Vagina (tissue), 2 donors: ENCODE data around the gene FHIT.

Source experiments
- POLR2A ChIP-seq, 2 donors: fragments of 450-650 bp; IDR thresholded peaks; one replicate each; pipeline ENCODE4 v1.6.1; 2017; ENCODE audit warnings: antibody characterized with exemption in 2 of 2, mild to moderate bottlenecking in 2 of 2, moderate library complexity in 2 of 2
- TF ChIP-seq, protein P1 (sequence below), 3 experiments: fragments of 450-650 bp in 2 of 3; fragments of 200-600 bp in 1 of 3; sonication (generic) in 1 of 3; IDR thresholded peaks; one replicate each; pipeline ENCODE4 v1.5.1; 2017 to 2019; ENCODE audit warnings: antibody characterized with exemption in 3 of 3, mild to moderate bottlenecking in 2 of 3, moderate library complexity in 2 of 3

DNA sequence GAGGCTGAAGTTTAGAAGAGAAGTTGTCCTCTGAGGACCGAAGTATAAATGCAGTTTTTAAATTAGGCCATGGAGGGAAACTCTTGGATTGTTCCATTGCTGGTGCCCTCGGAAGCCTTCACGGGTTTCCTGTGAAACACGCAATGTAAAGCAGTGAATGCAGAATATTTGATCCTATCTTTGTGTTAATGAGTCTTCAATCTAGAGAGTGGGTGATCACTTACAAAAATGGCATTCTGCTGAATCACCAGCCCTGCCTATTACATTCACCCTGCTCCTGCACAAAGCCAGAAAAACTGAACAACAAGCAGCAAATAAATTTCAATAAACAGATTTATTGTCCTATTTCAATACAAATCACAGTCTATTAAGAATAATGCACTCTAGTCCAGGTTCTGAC, 1063.9 kb downstream of the FHIT start:
- TF ChIP-seq, protein P1, sequence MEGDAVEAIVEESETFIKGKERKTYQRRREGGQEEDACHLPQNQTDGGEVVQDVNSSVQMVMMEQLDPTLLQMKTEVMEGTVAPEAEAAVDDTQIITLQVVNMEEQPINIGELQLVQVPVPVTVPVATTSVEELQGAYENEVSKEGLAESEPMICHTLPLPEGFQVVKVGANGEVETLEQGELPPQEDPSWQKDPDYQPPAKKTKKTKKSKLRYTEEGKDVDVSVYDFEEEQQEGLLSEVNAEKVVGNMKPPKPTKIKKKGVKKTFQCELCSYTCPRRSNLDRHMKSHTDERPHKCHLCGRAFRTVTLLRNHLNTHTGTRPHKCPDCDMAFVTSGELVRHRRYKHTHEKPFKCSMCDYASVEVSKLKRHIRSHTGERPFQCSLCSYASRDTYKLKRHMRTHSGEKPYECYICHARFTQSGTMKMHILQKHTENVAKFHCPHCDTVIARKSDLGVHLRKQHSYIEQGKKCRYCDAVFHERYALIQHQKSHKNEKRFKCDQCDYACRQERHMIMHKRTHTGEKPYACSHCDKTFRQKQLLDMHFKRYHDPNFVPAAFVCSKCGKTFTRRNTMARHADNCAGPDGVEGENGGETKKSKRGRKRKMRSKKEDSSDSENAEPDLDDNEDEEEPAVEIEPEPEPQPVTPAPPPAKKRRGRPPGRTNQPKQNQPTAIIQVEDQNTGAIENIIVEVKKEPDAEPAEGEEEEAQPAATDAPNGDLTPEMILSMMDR (IDR thresholded peaks at IDR 0.05), result no peak
- TF ChIP-seq POLR2A (IDR thresholded peaks at IDR 0.05), result no peak
